Measurements from ENCODE around the gene CENPF.

The CENPF gene

GRCh38 chr1:214635086-214635485, 32.1 kb downstream of the CENPF start:
- no peak for DNase-seq (ENCODE audit: low read depth)
- no peak overlapping the region for H3K4me3 ChIP-seq (ENCODE audit: low read length)
- no peak for TF ChIP-seq CTCF (IDR thresholded peaks at IDR 0.05; ENCODE audit: insufficient read depth, low read depth, low read length, missing control alignments)

- TF ChIP-seq CTCF (IDR thresholded peaks at IDR 0.05; ENCODE audit: insufficient read depth, low read depth, low read length, missing control alignments): no peak
- no peak for DNase-seq (ENCODE audit: low read depth)
Measured at GRCh38 chr1:214635506-214635905, 32.5 kb downstream of the CENPF start.

GRCh38 chr1:214636436-214636835, 33.4 kb downstream of the CENPF start:
- no peak for TF ChIP-seq CTCF (IDR thresholded peaks at IDR 0.05; ENCODE audit: insufficient read depth, low read depth, low read length, missing control alignments)
- no peak overlapping the region for H3K4me3 ChIP-seq (ENCODE audit: low read length)
- no peak for DNase-seq (ENCODE audit: low read depth)

More at GRCh38 chr1:214635506-214635905, 32.5 kb downstream of the CENPF start:
- no peak overlapping the region for H3K4me3 ChIP-seq (ENCODE audit: low read length)

GRCh38 chr1:214637125-214637524, 34.1 kb downstream of the CENPF start:
- no peak overlapping the region for H3K4me3 ChIP-seq (ENCODE audit: low read length)
- DNase-seq (ENCODE audit: low read depth): no peak
- no peak for TF ChIP-seq CTCF (IDR thresholded peaks at IDR 0.05; ENCODE audit: insufficient read depth, low read depth, low read length, missing control alignments)

- peak; percentile 66 for DNase-seq (ENCODE audit: low read depth)
- H3K4me3 ChIP-seq (ENCODE audit: low read length): no peak overlapping the region
- TF ChIP-seq CTCF (IDR thresholded peaks at IDR 0.05; ENCODE audit: insufficient read depth, low read depth, low read length, missing control alignments): peak; percentile 85
Measured at GRCh38 chr1:214637722-214638458, 34.9 kb downstream of the CENPF start.

GRCh38 chr1:214638459-214638807, 35.4 kb downstream of the CENPF start:
- no peak for TF ChIP-seq CTCF (IDR thresholded peaks at IDR 0.05; ENCODE audit: insufficient read depth, low read depth, low read length, missing control alignments)
- no peak for DNase-seq (ENCODE audit: low read depth)
- no peak overlapping the region for H3K4me3 ChIP-seq (ENCODE audit: low read length)

GRCh38 chr1:214638997-214639396, 36.0 kb downstream of the CENPF start:
- H3K4me3 ChIP-seq (ENCODE audit: low read length): no peak overlapping the region
- no peak for TF ChIP-seq CTCF (IDR thresholded peaks at IDR 0.05; ENCODE audit: insufficient read depth, low read depth, low read length, missing control alignments)
- DNase-seq (ENCODE audit: low read depth): no peak
